Germinal center (tissue), 1 donor: ENCODE measurements around the gene WASL.
"Not testable (repeated sequence)": the region's sequence is repeated elsewhere in the genome, so short reads cannot be mapped to it uniquely, and the experiment has no call there.

Source experiments
- DNase-seq: peaks from one replicate; pipeline ENCODE4 v3.0.0; 2012; ENCODE audit warnings: mixed read lengths, low spot score

Gene WASL

DNA sequence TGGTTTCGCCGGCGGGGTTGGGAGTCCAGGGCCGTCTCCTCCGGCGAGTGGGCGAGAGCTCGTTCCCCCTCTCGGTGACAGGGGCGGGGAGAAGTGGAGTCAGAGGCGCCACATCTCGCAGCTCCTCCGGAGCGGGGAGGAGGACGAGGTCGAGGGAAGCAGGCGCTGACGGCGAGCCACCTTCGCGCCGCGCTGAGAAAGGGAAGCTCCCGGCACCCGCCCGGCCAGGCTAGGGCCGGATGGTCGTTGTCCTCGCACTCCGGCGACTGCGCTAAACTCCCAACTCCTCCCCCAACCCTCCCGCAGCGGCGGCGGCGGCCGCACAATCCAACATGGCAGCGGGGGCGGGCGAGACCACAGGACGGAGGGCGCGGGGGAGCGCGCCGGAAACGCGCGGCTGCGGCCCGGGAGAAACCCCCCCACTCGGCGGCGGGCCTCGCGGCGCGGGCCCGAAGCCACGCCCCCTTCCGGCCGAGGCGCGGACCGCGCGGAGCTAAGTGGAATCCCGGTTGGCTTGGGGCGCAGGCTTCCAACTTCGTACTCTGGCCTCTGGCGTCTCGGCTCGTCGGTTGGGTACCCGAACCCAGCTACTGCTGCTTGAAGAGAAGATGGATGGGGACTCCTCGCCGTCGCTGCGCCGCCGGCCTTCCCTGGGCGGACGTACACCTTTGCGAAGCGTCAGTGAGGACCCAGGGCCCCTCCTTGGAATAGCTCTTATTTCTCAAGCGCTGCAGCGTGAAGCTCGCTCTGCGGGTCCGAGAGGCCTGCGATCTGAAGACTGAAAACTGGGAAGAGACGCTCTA lies at the start of gene WASL:
Gene WASL, minus strand, starts transcription at position 270 of the 803 bp plus-strand sequence. Its CDS starts 269 bp downstream, at position 1.
- DNase-seq: peak; percentile 91

DNA sequence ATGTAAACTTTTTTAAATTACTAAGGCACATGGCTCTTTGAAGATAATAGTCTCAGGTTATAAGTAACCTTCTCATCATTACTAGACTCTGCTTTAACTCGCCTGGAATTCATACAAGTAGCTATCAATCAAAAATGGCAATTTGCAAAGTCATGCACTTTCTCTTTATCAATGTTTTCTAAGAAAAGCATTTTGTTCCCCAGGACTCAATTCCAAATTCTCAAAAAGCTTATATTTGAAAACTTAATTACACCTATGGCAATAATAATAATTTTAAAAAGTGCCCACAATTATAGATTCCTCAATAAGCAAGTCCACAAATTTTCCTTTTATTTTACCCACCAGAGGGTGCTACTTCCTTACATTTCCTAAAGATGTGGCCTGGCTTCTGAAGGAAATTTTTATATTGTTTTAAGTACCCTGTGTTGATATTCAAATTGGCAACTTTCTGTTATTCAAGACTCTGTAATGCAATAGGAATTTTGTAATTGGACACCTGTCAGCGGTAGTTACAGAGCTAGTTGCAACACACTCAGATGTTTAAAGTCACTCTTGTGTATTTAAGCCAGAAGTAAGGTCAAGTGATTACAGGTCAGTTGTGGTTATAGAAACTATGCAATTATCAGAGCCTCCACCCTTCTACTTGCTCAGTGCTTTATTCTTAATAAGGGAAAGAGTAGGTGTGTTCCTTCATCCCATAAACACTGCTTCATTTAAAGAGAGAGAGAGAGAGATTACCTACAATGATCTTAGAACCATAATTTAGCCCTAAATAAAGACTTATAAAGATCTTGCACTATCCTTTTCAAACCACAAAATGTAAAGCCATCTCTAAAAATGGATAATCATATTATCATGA lies 49.1 kb upstream of the WASL start:
- no peak for DNase-seq

- DNase-seq: no peak
Observed at GRCh38 chr7:123796568-123796967, 47.8 kb upstream of the WASL start.

DNA sequence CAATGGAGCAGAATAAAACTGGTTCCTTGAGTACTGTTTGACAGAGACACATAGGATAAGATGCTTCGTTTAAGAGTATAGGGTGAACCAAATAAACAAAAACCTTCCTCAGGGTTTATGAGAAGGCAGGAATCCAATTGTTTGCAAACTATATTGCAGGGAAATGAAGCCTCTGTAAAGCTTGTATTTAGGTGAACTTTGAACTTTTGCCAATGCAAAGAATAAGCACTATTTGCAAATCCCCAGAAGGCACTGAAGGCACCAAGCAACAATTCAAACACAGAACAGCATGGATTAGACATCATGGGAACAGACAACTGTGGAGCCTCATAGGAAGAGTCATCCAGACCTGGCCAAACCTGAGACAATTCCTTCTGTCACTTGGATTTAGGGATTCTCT lies 47.1 kb upstream of the WASL start:
- DNase-seq: no peak

DNA sequence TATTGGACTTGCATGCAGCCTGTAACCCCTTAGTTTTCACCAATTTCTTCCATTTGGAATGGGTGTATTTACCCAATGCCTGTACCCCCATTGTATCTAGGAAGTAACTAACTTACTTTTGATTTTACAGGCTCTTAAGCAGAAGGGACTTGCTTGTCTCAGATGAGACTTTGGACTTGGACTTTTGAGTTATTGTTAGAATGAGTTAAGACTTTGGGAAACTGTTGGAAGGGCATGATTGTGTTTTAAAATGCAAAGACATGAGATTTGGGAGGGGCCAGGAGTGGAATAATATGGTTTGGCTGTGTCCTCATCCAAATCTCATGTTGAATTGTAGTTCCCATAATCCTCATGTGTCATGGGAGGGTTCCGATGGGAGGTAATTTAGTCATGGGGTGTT lies 46.3 kb upstream of the WASL start:
- DNase-seq: not testable (repeated sequence)

DNA sequence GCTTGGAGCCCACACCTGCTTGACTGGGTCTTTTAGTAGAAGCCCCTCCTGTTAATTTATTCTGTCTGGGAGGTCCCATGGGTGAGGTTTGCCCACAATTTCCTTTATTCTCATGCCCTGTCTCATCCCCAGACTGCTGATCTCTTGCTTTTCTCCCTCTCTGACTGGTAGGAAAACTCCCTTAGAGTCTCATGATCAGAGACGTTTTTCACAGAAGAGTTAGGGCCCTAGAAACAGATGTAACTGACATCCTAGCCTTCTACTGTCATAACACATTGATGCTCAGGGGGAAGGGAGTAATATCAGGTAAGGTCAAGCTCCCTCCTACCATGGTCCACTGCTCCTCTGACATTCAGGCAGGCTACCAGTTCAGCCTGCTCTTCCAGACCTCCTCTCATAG lies 43.7 kb upstream of the WASL start:
- DNase-seq: no peak

DNA sequence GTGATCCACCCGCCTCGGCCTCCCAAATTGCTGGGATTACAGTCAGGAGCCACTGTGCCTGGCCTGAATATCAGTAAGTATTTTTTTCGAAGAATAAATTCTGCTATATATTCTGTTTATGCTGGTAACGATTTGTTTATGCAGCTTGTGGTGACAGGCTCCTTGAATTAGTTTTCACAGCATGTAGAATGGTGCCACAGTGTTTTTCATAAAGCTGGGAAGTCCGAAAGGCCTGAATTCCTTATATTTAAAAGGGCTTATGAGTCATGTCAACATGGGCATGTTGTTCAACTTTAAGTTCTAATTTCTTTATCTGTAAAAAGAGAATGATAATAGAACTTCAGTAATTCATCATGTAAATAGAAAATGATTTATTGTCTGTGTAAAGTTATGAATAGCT lies 42.2 kb upstream of the WASL start:
- DNase-seq: no peak

GRCh38 chr7:123789817-123790216 lies 41.0 kb upstream of the WASL start:
- no peak for DNase-seq

GRCh38 chr7:123789206-123789784 lies 40.5 kb upstream of the WASL start:
- DNase-seq: no peak

- no peak for DNase-seq
Observed at GRCh38 chr7:123788584-123788983, 39.8 kb upstream of the WASL start.

DNA sequence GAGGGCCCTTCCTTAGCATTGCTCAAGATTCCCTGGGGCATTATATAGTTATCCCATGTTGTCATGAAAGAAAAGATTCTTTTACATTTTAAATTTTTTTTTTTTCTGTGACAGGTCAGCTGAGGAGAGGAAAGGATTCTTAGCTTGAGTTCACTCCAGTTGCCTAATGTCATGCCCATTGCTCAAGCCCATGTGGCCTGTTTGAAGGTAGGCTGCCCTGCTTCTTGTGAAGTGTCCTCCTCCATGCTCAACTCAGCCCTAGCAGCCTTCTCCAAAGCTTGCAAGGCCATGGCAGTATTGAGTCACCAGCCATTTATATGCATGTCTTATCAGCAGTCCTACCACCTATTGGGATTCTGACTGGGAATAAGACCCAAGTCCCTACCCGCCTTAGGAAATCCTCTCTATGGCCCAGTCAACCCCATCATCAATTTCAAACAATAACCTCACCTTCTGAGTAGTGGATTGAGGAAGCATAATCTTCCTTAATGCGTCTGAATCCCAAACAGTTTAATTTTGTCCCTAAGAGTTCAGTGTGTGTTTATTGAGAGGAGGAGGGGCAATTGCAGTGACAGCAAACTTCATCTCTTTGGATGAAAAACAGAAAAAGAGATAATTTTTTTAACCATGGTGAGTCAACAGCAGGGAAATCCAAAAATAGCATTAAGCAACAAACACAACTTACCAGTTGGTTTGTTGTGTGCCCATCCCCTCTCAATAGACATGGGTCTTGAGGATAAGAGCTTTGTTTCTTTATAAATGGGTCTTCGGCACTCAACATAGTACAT lies 38.6 kb upstream of the WASL start:
- no peak for DNase-seq

GRCh38 chr7:123784263-123784662 lies 35.5 kb upstream of the WASL start:
- no peak for DNase-seq

DNA sequence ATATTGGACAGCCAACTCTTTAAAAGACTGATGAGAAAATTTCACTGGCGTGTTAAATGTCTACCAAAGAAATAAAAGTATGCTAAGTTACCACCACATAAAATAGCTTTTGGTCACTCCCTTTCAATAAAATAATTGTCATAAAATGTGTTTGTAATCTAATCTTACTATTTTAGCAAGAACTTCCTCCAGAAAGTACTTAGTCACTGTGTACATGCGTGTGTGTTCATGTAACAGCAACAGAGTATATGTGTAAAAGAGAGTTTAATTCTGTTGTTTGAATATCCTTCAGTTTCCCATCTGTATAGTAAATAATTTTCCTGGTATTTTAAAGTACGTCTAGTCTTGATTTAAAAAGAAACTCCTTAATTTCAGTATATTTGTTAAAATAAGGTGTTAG lies 35.0 kb upstream of the WASL start:
- no peak for DNase-seq

GRCh38 chr7:123782071-123782798 lies 33.4 kb upstream of the WASL start:
- DNase-seq: no peak

- DNase-seq: not testable (repeated sequence)
Observed at GRCh38 chr7:123780472-123780871, 31.7 kb upstream of the WASL start.

DNA sequence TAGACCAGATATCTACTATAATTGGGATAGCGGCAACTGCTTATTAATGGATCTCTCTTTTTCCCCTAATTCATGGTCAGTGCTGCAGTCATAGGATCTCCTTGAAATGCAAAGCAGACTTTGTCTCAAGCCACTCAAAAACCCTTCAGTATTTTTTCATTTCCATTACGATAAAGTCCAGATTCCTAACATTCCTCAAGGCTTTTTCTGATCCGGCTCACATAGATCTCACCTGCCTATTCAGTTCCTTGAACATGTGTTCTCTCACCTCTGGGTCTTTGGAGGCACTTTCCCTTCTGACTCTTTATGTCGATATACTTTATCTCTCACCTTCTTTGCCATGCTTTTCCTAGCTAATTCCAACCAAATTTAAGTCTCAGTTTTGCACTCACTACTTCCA lies 25.7 kb upstream of the WASL start:
- no peak for DNase-seq

- no peak for DNase-seq
Observed at GRCh38 chr7:123773481-123773880, 24.7 kb upstream of the WASL start.

GRCh38 chr7:123772652-123773051 lies 23.8 kb upstream of the WASL start:
- DNase-seq: no peak

- DNase-seq: no peak
Observed at GRCh38 chr7:123771846-123772245, 23.0 kb upstream of the WASL start.

DNA sequence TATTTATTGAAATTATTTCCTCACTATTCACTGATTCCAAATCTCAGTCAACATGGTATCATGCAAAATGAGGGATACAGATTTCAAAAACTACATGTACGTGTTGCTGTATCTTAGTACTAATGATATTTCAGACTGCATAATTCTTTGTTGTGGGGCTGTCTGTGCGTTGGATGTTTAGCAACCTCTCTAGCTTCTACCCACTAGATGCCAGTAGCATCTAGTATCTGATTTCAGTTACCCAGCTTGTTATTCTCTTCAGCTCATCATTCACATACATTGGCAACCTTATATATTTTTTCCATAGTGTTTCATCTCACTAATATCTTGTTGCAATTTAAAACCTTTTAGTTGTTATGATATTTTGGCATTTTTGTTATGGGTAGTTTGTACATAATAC lies 22.5 kb upstream of the WASL start:
- DNase-seq: no peak

- DNase-seq: peak; percentile 11
Observed at GRCh38 chr7:123770378-123770777, 21.6 kb upstream of the WASL start.
